22Rv1 (cell line): ENCODE results near the gene SLC2A4RG.
"Not testable (repeated sequence)": the region's sequence is repeated elsewhere in the genome, so short reads cannot be mapped to it uniquely, and the experiment has no call there.

Experiments used
- H3K27ac ChIP-seq: fragments of 450-650 bp; 2 replicates; pipeline ENCODE4 v1.5.1; 2017
- CTCF ChIP-seq: fragments of 450-650 bp; IDR thresholded peaks from 2 replicates; pipeline ENCODE4 v1.5.1; 2017; ENCODE audit warnings: mild to moderate bottlenecking
- ZFX ChIP-seq: fragments of 450-650 bp; IDR thresholded peaks from 2 replicates; pipeline ENCODE4 v1.6.1; 2017; ENCODE audit warnings: antibody characterized with exemption, borderline replicate concordance

Gene SLC2A4RG

GRCh38 chr20:63711085-63711645 lies 28.4 kb upstream of the SLC2A4RG start:
- no peak for TF ChIP-seq ZFX
- no peak for TF ChIP-seq CTCF
- no peak overlapping the region for H3K27ac ChIP-seq

- TF ChIP-seq ZFX (no peak), CTCF (no peak)
- no peak overlapping the region for H3K27ac ChIP-seq
Observed at GRCh38 chr20:63712191-63712590, 27.4 kb upstream of the SLC2A4RG start.

GRCh38 chr20:63714858-63715257 lies 24.7 kb upstream of the SLC2A4RG start:
- TF ChIP-seq ZFX = no peak
- TF ChIP-seq CTCF = no peak

GRCh38 chr20:63718996-63719395 lies 20.6 kb upstream of the SLC2A4RG start:
- H3K27ac ChIP-seq = no peak overlapping the region
- TF ChIP-seq CTCF (no peak), ZFX (no peak)

More at GRCh38 chr20:63714858-63715257, 24.7 kb upstream of the SLC2A4RG start:
- no peak overlapping the region for H3K27ac ChIP-seq

- not testable (repeated sequence) for H3K27ac ChIP-seq
Observed at GRCh38 chr20:63722967-63723622, 16.5 kb upstream of the SLC2A4RG start.

GRCh38 chr20:63730189-63730733 lies 9.3 kb upstream of the SLC2A4RG start:
- H3K27ac ChIP-seq = not testable (repeated sequence)

GRCh38 chr20:63731410-63731809 lies 8.2 kb upstream of the SLC2A4RG start:
- TF ChIP-seq CTCF (no peak), ZFX (no peak)
- H3K27ac ChIP-seq = no peak overlapping the region

- no peak overlapping the region for H3K27ac ChIP-seq
- TF ChIP-seq CTCF = no peak
- TF ChIP-seq ZFX = no peak
Observed at GRCh38 chr20:63732118-63733095, 7.2 kb upstream of the SLC2A4RG start.
